CD4-positive, alpha-beta T cell treated with Interleukin-4 for 4 hours (primary cell): ENCODE data around the gene SRGAP2C.
"Not testable (repeated sequence)": the region's sequence is repeated elsewhere in the genome, so short reads cannot be mapped to it uniquely, and the experiment has no call there.

Experiments used
- DNase-seq: peaks from one replicate; pipeline ENCODE4 v3.0.0-alpha.2; 2020

The SRGAP2C gene

DNA sequence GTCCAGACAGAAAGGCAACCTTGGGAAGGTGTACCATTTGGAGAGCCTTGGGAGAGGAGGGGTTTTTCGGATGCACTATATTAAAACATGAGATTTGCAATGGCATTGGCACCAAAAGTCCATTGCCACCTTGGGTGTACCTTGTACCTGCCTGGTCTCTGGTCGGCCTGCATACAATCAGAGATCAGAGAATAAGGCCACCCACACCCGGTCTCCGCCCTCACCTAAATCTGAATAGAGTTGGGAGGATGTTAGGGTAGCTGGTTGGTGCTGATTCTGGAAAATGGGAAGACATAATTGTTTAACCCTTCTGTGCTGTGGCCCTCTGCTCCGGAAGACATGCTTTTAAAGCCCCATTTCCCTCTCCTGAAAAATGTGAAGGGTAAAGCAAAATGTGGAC is 3.1 kb downstream of the SRGAP2C start:
- not testable (repeated sequence) for DNase-seq

DNA sequence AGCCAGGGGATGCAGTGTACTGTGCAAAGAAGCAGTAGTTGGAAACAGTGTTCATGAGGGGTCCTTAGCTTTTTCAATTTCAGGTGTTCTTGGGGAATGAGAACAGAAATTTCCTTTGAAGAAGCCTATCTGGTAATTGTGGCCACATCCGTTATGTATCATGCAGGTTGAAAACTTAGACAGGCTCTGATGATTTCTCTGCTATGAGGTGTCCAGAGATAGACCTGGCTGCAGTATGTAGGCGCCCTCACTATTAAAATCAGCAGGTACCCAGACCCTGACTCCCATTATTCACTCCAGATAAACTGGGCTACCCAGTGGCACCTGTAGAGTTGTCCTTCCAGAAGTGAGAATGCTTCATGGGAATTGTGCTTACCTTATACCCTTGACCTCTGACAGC is 7.7 kb downstream of the SRGAP2C start:
- not testable (repeated sequence) for DNase-seq

DNA sequence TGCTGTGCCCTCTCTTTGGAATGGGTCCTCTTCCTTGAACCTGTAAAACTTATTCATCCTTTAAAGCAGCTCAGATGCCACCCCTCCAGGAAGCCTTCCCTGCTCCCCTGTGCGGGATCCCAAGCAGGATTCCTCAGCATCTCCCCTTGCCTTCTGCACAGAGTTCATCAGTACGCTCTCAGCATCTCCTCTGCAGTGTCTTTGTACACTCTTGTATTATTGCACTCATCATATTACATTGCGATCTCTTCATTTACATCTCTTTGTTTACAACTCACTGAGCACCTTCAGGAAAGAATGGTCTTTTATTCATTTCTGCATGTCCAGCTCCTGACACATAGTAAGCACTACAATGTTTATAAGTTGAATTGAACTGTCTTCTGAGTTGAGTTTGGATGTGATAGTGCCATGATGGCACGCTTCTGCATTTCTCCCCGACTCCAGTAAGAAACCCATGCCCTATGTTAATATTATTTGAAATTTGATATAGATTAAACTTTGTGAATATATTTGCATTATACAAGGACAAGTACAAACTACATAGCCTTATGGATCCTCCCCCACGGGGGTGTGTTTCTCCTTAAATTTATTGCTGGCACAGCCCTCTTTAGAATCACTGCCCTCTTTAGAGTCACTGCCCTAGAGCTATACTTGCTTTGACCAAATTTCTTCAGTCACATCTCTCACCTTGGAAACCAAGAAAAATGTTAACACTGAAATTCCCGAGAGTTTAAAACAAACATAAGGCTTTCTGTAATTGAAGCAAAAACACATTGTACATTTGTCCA is 12.5 kb downstream of the SRGAP2C start:
- not testable (repeated sequence) for DNase-seq

DNA sequence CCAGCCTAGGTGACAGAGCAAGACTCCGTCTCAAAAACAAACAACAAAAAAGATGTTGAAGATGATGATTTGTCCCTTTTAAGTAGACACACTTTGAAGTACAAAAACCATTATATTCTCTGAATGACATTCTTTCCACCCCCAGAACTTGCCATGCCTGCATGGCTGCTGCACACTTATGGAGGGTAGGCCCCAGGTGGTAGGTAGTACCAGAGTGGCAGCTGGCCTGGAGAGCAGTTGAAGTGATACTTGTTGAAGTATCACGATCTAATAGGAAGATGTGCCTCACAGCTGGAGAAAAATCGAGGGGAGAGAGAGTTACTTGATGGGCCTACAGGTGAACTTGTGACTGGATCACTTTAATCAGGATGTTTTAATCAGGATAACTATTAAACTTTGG is 15.0 kb downstream of the SRGAP2C start:
- DNase-seq = not testable (repeated sequence)

DNA sequence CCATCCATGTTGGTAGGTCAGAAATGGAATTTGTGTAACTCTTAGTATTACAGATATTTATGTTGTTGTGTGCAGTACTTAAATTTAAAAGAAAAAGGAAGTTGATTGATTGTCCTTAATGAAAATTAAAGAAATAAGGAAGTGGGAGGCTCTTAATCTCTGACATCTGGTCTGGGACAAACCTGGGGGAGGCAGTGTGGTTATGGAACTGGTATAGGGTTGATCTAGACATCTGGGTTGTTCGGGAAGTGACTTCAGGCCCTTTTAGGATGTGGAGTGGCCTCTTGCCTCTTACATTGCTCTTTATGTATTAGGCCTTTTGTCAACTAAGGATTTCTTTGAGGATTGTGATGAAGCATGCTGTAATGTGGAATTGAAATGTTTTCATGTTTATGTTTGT is 15.5 kb downstream of the SRGAP2C start:
- not testable (repeated sequence) for DNase-seq

GRCh38 chr1:121200985-121201981 is 16.5 kb downstream of the SRGAP2C start:
- not testable (repeated sequence) for DNase-seq

DNA sequence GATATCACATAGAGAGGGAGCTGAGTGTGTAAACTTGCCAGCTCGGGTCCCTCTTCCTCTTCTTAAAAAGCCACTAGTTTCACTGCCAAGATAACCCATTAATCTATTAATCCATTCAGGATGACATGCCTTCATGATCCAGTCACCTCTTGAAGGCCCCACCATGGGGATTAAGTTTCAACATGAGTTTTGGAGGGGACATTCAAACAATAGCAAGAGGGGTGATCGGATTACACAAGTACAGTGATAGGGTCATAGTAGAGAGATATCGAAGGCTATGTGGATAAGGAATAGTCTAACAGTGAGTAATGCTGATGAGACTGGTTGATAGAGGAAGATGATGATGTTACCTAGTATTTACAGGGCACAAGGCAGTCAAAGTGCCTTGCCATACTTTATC is 18.2 kb downstream of the SRGAP2C start:
- DNase-seq = not testable (repeated sequence)

DNA sequence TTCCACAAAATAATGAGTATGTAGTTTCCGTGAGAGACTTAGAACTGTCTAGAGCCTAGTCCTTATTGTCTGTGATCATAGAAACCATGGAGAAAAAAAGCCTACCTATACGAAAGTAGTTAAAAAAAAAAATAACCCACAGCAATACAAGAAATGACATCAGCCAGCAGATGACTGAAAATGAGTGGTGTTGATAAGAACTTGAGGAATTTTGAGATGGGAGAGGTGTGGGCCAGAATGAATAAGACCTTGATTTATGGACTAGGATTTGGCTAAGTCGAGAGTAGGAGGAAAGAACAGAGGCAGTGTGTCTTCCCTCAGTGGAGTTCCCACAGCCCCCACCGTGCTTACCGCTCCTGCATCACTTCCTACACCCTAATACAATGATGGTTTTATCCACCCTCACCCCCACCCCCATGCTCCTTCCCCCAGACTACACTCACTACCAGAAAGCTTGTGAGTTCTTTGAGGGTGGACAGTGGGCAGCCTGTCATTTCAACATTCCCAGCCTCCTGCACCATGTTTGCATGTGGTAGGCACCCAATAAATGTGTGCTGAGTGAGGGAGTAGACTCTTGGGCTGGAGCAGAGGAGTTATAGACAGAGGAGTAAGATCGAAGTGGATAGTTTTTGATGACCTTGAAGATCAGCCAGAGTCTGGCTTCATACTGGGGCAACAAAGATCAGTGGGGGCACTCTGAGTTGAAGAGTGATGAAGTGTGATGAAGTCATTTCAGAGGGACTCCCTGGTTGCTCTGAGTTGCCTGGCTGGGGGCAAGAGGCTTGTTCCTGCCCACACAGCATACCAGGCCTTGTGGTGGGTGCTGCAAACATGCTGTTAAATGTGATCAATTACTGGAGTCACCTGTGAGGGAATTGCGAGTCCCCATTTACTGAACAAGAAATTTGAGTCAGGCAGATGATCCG is 21.3 kb downstream of the SRGAP2C start:
- DNase-seq = not testable (repeated sequence)

DNA sequence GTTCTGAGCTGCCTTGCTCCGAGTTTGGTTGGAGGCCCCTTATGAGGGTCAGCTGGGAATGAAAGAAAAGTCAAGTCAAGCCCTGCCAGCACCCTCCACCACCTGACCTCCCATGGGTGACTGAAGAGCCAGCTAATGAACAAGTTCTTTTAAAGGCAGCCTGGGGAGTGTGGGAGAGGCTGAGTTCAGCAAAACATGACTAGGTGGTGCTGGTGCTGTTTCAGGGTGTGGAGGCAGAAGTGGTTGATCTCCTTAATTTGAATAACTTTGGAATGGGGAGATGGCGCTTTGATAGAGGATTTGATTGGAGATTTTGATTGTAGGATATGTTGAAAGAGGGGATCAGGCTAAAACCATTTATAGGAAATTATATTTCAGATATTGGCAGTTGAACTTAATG is 22.6 kb downstream of the SRGAP2C start:
- not testable (repeated sequence) for DNase-seq

DNA sequence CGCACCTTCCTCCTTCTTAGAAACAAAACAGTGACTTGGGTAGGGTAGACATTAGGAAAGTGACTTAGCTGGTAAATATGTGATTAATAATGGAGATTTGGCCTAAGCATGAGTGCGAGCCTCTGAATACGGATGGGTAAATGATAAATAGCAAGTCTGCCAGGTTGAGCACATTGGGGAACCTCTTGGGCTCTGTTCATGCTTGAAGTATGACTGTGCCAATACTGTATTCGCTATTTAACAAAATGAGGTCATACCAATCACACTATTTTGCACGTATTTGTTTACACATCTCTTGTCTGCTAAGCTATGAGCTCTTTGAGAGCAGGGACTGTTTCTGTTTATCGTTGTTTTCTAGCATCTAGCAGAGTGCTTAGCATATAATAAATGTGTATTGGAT is 23.6 kb downstream of the SRGAP2C start:
- DNase-seq = not testable (repeated sequence)

- DNase-seq = not testable (repeated sequence)
Observed at GRCh38 chr1:121210778-121211177, 26.0 kb downstream of the SRGAP2C start.

DNA sequence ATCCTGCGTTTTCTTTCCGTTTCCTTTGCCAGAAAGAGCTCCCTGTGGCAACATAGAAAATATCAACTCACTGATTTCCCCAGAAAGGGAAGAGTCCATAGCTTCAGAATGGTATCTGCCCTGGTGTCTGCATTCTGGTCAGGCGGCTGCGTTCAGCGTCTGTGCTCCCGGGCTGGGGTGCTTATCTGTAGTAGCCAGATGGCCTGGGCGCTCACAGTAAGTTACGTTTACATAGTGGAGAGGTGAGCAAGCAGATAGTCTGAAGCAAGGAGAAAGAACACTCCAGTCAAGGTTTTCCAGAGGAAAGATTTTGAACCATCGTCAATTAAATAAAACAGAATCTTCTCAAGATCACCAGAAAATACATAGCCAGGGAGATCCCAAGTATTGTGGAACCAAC is 28.7 kb downstream of the SRGAP2C start:
- DNase-seq = not testable (repeated sequence)

DNA sequence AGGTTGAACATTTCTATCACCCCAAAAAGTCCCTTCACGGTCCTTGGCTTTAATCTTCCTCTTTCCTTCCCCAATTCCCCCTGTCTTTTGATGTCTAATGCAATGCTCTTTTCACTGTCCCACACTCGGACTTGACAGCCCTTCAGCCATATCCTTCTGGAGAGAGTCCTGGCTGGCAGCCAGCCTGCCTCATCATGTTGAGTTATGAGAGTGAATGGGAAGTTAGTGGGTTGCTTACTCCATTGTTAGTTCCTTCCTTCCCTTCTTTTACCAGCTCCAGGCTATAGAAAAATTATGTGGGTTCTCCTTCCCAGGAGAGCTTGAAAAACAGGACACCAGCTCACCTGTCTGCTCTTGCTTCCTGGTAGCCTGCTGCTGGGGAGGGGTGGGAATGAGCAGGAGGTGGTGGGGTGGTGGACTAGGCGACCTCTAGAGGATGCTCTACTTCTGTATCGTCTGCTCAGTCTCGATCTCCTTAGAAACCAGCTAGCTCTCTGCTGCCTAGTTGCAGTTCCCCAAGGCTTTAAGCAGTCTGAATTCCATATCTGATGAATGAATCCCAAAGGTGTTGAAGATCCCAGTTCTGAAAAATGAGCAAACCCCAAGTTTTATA is 29.9 kb downstream of the SRGAP2C start:
- not testable (repeated sequence) for DNase-seq

GRCh38 chr1:121215699-121216417 is 31.1 kb downstream of the SRGAP2C start:
- DNase-seq = not testable (repeated sequence)

DNA sequence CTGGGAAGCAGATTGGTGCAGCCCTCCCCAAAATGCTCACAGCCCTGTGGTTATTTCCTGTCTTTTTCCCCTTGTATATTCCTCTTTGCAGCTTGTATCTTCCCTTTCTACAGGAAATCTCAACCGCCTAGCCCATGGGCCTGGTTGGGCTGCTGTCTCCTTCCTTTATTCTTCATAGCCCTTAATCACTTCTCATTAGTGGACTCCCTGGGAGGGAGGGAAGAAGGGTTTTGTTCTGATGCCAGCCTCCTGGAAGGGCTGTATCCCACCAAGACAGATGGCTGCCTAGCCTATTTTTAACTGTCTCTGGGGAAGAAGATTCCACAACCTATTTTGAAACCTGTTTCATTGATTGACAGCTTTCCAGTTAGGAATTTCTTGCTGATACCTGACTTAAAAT is 31.9 kb downstream of the SRGAP2C start:
- not testable (repeated sequence) for DNase-seq

- DNase-seq = not testable (repeated sequence)
Observed at GRCh38 chr1:121221770-121222169, 37.0 kb downstream of the SRGAP2C start.

- not testable (repeated sequence) for DNase-seq
Observed at GRCh38 chr1:121224714-121225113, 39.9 kb downstream of the SRGAP2C start.

- DNase-seq = not testable (repeated sequence)
Observed at GRCh38 chr1:121226295-121226904, 41.6 kb downstream of the SRGAP2C start.

DNA sequence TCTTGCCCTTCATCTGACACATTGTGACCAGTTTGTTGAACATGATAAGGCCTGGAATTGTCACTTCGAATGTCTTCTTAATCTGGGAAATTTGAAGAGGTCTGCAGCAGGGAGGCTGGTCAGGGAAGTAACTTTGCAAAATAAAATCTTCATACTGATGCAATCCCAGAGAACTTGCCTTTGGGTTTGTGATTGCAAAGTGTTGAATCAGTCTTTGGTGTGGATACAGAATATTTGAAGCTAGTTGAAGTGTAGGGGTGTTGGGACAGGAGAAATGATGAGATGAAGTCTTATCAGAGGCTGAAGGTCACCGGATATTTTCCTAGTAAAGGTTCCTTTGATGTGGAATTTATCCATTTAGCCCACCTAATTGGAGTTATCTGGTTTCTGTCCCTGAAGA is 42.1 kb downstream of the SRGAP2C start:
- not testable (repeated sequence) for DNase-seq

GRCh38 chr1:121227544-121228330 is 43.0 kb downstream of the SRGAP2C start:
- not testable (repeated sequence) for DNase-seq
